ENCODE results near the gene EYA4. TPM values are rescaled to one million over a fixed set of nuclear protein-coding genes. Genes with fewer than 3 reads are reported as not detected.
"Not testable (repeated sequence)": the region's sequence is repeated elsewhere in the genome, so short reads cannot be mapped to it uniquely, and the experiment has no call there.

EYA4 gene
- total RNA-seq, 3 donors from 2014 or later, result 0.33 to 4.2 (median 0.44) TPM

DNA sequence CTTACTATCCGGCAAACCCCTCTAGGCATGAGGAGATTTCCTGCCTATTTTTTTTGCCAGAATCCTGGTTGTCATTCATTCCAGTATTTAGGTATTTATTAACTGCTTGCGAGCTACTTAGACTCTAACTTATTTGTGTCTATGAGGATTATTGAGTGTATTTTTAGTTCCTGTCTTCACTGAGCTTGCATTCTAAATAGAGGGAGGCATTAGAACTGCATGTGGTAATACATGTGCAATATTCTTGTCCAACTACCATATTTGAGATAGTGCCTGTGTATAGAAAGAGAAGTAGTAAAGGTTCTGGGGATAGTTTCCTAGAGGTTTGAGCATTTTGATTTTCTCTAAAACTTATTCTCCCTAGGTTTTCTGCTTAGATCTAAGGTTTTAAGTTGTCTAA is 308.9 kb downstream of the EYA4 start:
- Histone ChIP-seq H3K27ac (no peak overlapping the region), H3K27me3 (no peaks in the 10 kb centered on the region), H3K4me3 (no peak overlapping the region), H3K4me1 (no peaks in the 10 kb centered on the region), H3K36me3 (no peaks in the 10 kb centered on the region), H3K9me3 (no peaks in the 10 kb centered on the region)
- intact Hi-C loops (cut with DNase I; ENCODE audit: low total_unique reads), result no loop called here
- no peak for DNase-seq (ENCODE audit: low spot score in 2 of 2)
- TF ChIP-seq, protein P1, sequence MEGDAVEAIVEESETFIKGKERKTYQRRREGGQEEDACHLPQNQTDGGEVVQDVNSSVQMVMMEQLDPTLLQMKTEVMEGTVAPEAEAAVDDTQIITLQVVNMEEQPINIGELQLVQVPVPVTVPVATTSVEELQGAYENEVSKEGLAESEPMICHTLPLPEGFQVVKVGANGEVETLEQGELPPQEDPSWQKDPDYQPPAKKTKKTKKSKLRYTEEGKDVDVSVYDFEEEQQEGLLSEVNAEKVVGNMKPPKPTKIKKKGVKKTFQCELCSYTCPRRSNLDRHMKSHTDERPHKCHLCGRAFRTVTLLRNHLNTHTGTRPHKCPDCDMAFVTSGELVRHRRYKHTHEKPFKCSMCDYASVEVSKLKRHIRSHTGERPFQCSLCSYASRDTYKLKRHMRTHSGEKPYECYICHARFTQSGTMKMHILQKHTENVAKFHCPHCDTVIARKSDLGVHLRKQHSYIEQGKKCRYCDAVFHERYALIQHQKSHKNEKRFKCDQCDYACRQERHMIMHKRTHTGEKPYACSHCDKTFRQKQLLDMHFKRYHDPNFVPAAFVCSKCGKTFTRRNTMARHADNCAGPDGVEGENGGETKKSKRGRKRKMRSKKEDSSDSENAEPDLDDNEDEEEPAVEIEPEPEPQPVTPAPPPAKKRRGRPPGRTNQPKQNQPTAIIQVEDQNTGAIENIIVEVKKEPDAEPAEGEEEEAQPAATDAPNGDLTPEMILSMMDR (IDR thresholded peaks at IDR 0.05), result no peak
- TF ChIP-seq POLR2A (IDR thresholded peaks at IDR 0.05) (no peak), POLR2AphosphoS5 (IDR thresholded peaks at IDR 0.05) (no peak)

DNA sequence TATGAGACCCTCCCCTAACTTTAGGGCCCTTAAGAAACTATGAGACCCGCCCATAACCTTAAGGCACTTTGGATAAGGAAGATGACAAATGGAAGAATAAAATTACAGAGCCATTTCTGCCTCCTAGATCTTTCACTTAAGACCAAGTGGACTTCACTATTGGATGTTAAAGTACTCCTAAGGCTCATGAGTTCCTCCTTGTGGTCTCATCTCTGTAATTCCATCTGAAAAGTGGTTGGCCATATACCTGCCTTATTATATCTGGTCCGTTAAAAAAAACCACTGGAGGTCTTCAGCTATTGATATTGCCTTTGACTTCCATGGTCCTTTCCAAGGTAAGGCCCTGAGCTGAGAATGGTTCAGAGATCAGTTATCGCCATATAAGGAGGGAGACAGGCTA is 310.3 kb downstream of the EYA4 start:
- Histone ChIP-seq H3K9me3 (no peaks in the 10 kb centered on the region), H3K4me3 (no peak overlapping the region), H3K27ac (no peak overlapping the region), H3K36me3 (no peaks in the 10 kb centered on the region), H3K27me3 (no peaks in the 10 kb centered on the region), H3K4me1 (no peaks in the 10 kb centered on the region)
- intact Hi-C loops (cut with DNase I; ENCODE audit: low total_unique reads), result no loop called here
- TF ChIP-seq POLR2AphosphoS5 (IDR thresholded peaks at IDR 0.05) (no peak), POLR2A (IDR thresholded peaks at IDR 0.05) (no peak)
- TF ChIP-seq, protein P1 (IDR thresholded peaks at IDR 0.05), result no peak
- no peak for DNase-seq (ENCODE audit: low spot score in 2 of 2)

DNA sequence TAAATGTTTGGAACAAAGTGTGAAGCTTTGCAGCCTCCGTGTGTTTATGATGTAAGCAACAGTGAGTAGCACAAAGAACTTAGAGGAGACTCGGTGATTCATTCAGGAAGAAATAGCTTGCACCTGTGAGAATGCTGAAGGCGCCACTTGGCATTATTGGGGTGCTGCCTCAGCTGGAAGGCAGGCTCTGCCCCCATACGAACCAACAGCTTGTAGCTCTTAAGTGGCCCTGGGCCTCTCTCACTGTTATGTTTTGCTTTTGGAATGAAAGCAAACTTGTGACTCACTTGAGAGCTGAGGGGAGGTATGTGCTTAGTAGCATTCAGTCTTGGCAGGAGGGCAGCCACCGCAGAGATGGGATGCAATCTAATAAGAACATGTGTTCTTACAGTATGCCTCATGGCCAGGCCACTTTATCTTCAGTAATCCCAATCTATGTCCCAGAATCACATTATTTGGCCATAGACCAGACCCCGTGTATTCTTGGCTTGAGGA is 310.7 kb downstream of the EYA4 start:
- intact Hi-C loops (cut with DNase I; ENCODE audit: low total_unique reads), result no loop called here
- Histone ChIP-seq H3K27me3 (no peaks in the 10 kb centered on the region), H3K4me3 (no peak overlapping the region), H3K36me3 (no peaks in the 10 kb centered on the region), H3K4me1 (no peaks in the 10 kb centered on the region), H3K27ac (no peak overlapping the region), H3K9me3 (no peaks in the 10 kb centered on the region)
- TF ChIP-seq POLR2A (IDR thresholded peaks at IDR 0.05) (no peak), POLR2AphosphoS5 (IDR thresholded peaks at IDR 0.05) (no peak)
- TF ChIP-seq, protein P1 (IDR thresholded peaks at IDR 0.05), result no peak
- no peak for DNase-seq (ENCODE audit: low spot score in 2 of 2)

DNA sequence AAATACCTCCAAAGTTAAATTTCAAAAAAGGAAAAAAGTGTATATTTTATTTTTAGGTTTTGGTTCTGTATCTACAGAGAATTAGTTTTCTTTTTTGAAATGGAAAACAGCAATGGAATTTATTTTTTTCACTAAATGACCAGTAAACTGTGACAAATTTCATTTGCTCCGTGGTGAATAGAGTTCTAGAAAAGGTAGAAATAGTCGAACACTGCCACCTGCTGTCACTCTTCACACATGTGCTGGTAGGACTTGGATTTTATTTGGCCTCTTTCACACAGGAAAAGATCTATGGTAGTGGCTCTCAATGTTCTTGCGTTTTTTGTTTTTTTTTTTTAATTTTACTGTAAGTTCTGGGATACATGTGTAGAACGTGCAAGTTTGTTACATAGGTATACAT is 312.5 kb downstream of the EYA4 start:
- H3K36me3 ChIP-seq, result no peaks in the 10 kb centered on the region
- TF ChIP-seq POLR2A (IDR thresholded peaks at IDR 0.05), result no peak
- TF ChIP-seq, protein P1 (IDR thresholded peaks at IDR 0.05), result peak in 2 of 3 donors; percentile 29 to 42
- TF ChIP-seq POLR2AphosphoS5 (IDR thresholded peaks at IDR 0.05), result no peak
- H3K4me1 ChIP-seq, result no peaks in the 10 kb centered on the region
- intact Hi-C loops (cut with DNase I; ENCODE audit: low total_unique reads), result no loop called here
- no peak overlapping the region for H3K27ac ChIP-seq
- H3K4me3 ChIP-seq, result no peak overlapping the region
- no peak for DNase-seq (ENCODE audit: low spot score in 2 of 2)
- H3K27me3 ChIP-seq, result no peaks in the 10 kb centered on the region
- H3K9me3 ChIP-seq, result no peaks in the 10 kb centered on the region

DNA sequence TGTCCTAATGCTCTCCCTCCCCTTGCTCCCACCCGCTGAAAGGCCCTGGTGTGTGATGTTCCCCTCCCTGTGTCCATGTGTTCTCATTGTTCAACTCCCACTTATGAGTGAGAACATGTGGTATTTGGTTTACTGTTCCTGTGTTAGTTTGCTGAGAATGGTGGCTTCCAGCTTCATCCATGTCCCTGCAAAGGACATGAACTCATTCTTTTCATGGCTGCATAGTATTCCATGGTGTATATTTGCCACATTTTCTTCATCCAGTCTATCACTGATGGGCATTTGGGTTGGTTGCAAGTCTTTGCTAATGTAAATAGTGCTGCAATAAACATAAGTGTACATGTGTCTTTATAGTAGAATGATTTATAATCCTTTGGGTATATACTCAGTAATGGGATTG is 313.0 kb downstream of the EYA4 start:
- H3K27ac ChIP-seq; DNase-seq (ENCODE audit: low spot score in 2 of 2); H3K4me3 ChIP-seq; H3K9me3 ChIP-seq; H3K27me3 ChIP-seq; H3K36me3 ChIP-seq; intact Hi-C loops (cut with DNase I; ENCODE audit: low total_unique reads); H3K4me1 ChIP-seq: not testable (repeated sequence)

DNA sequence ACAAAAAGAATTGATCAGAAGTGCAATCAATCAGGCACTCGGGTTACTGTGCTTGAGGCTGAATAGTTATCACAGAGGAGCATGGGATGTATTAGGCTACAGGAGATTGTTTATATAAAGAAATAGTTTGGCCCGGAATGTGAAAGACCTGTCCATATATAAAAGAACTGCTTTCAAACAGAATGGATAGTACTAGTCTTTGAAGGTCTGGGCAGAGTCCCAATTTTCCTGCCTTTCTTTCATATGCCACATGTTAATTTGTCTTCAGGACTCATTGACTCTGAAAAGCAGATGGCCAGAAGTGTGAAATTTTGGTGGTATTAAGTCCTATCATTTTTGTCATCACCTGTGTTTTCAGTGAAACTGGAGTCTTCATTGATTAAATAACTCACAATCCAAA is 314.5 kb downstream of the EYA4 start:
- no peaks in the 10 kb centered on the region for H3K4me1 ChIP-seq
- peaks cover 6 to 17% of the 10 kb centered on the region in 2 donors for H3K9me3 ChIP-seq
- H3K36me3 ChIP-seq, result no peaks in the 10 kb centered on the region
- H3K4me3 ChIP-seq, result no peak overlapping the region
- DNase-seq (ENCODE audit: low spot score in 2 of 2), result no peak
- intact Hi-C loops (cut with DNase I; ENCODE audit: low total_unique reads), result no loop called here
- TF ChIP-seq, protein P1 (IDR thresholded peaks at IDR 0.05), result no peak
- TF ChIP-seq POLR2AphosphoS5 (IDR thresholded peaks at IDR 0.05) (no peak), POLR2A (IDR thresholded peaks at IDR 0.05) (no peak)
- H3K27ac ChIP-seq, result no peak overlapping the region
- H3K27me3 ChIP-seq, result no peaks in the 10 kb centered on the region

Measured in breast epithelium (tissue), 4 donors.